Mammary epithelial cell (primary cell): ENCODE data around the gene KRTAP5-3.

ENCODE experiments used
- EZH2 ChIP-seq: IDR thresholded peaks from 2 replicates; pipeline ENCODE4 v1.6.1; 2012; ENCODE audit warnings: low read length, inconsistent platforms, borderline replicate concordance
- TF ChIP-seq, protein P1 (sequence below), 2 donors: IDR thresholded peaks in 1 of 2; conservative IDR thresholded peaks in 1 of 2; 2 replicates each; pipeline ENCODE4 v1.5.1; 2011 to 2012; ENCODE audit warnings: inconsistent platforms in 2 of 2, low read length in 2 of 2, mild to moderate bottlenecking in 2 of 2, control low read depth in 1 of 2, low read depth in 1 of 2; ENCODE audit not compliant: insufficient read depth in 1 of 2; ENCODE audit errors: extremely low read depth in 1 of 2

DNA sequence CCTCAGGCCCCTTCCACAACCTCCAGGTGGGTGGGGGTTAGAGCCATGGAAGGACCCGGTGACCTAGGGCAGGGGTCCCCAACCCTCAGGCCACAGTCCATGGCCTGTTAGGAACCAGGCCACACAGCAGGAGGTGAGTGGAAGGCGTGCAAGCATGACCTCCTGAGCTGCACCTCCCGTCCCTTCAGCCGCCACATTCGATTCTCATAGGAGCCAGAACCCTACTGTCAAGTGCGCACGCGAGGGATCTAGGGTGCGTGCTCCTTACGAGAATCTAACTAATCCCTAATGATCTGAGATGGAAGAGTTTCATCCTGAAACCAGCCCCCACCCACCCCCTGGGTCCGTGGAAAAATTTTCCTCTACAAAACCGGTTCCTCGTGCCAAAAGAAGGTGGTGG lies 17.3 kb upstream of the KRTAP5-3 start:
- TF ChIP-seq EZH2 = no peak
- TF ChIP-seq, protein P1, sequence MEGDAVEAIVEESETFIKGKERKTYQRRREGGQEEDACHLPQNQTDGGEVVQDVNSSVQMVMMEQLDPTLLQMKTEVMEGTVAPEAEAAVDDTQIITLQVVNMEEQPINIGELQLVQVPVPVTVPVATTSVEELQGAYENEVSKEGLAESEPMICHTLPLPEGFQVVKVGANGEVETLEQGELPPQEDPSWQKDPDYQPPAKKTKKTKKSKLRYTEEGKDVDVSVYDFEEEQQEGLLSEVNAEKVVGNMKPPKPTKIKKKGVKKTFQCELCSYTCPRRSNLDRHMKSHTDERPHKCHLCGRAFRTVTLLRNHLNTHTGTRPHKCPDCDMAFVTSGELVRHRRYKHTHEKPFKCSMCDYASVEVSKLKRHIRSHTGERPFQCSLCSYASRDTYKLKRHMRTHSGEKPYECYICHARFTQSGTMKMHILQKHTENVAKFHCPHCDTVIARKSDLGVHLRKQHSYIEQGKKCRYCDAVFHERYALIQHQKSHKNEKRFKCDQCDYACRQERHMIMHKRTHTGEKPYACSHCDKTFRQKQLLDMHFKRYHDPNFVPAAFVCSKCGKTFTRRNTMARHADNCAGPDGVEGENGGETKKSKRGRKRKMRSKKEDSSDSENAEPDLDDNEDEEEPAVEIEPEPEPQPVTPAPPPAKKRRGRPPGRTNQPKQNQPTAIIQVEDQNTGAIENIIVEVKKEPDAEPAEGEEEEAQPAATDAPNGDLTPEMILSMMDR (conservative IDR thresholded peaks at IDR 0.05 in 1 of 2, IDR thresholded peaks at IDR 0.05 in 1 of 2; ENCODE audit: extremely low read depth in 1 of 2, insufficient read depth in 1 of 2, low read depth in 1 of 2, low read length in 2 of 2) = no peak
